Natural killer cell (primary cell): Measurements from ENCODE around the gene MAN2B2. TPM values are rescaled to one million over a fixed set of nuclear protein-coding genes. Genes with fewer than 3 reads are reported as not detected.

Source experiments
- ATAC-seq, 3 donors: fragments of 150-1000 bp in 2 of 3; fragments of 200-7000 bp in 1 of 3; cut with Tn5 transposase; 1 replicate in 1 of 3; 2 replicates in 2 of 3; pipeline ENCODE4 v1.10.0; 2021; ENCODE audit warnings: mild to moderate bottlenecking in 2 of 3, moderate library complexity in 2 of 3
- DNase-seq, 2 donors: peaks; one replicate each; pipeline versions ENCODE4 v3.0.0 to v3.0.0-alpha.2; 2013 to 2021; ENCODE audit warnings: mixed read lengths in 1 of 2
- H3K27ac ChIP-seq: one replicate; pipeline ENCODE4 v1.5.1; 2013; ENCODE audit warnings: mild to moderate bottlenecking, low read length
- H3K27me3 ChIP-seq: one replicate; pipeline ENCODE4 v1.6.1; 2013; ENCODE audit warnings: low read length; ENCODE audit not compliant: control insufficient read depth, insufficient read depth
- H3K36me3 ChIP-seq: one replicate; pipeline ENCODE4 v1.6.1; 2013; ENCODE audit warnings: low read length; ENCODE audit not compliant: control insufficient read depth, insufficient read depth
- H3K4me1 ChIP-seq: one replicate; pipeline ENCODE4 v1.6.1; 2013; ENCODE audit warnings: low read length; ENCODE audit not compliant: control insufficient read depth, insufficient read depth
- H3K4me3 ChIP-seq: one replicate; pipeline ENCODE4 v1.5.1; 2013; ENCODE audit warnings: low read length
- H3K9me3 ChIP-seq: one replicate; pipeline ENCODE4 v1.6.1; 2013; ENCODE audit warnings: low read length; ENCODE audit not compliant: control insufficient read depth, insufficient read depth
- H3K27ac Mint-ChIP-seq, 2 donors: one replicate each; pipeline ENCODE4 v1.8.0; 2022; ENCODE audit warnings: mild to moderate bottlenecking in 2 of 2, mixed read lengths in 2 of 2, moderate library complexity in 1 of 2
- H3K27me3 Mint-ChIP-seq, 2 donors: one replicate each; pipeline ENCODE4 v1.8.0; 2022; ENCODE audit warnings: low read depth in 2 of 2, mixed read lengths in 2 of 2
- H3K36me3 Mint-ChIP-seq: one replicate; pipeline ENCODE4 v1.8.0; 2022; ENCODE audit warnings: mixed read lengths
- H3K4me1 Mint-ChIP-seq, 2 donors: one replicate each; pipeline ENCODE4 v1.8.0; 2022; ENCODE audit warnings: mixed read lengths in 2 of 2
- H3K4me3 Mint-ChIP-seq: one replicate; pipeline ENCODE4 v1.8.0; 2022; ENCODE audit warnings: mild to moderate bottlenecking, moderate library complexity, mixed read lengths
- H3K9me3 Mint-ChIP-seq, 2 donors: one replicate each; pipeline ENCODE4 v1.8.0; 2022; ENCODE audit warnings: mixed read lengths in 2 of 2
- CTCF ChIP-seq: fragments of 200-600 bp; IDR thresholded peaks from one replicate; pipeline ENCODE4 v1.8.0; 2022; ENCODE audit warnings: antibody characterized with exemption
- WGBS: methylation state at CpG from one replicate; pipeline ENCODE4 v1.1.7; 2013; ENCODE audit warnings: missing lambda C conversion rate; ENCODE audit not compliant: insufficient coverage; 5-methylcytosine and 5-hydroxymethylcytosine counted together
- intact Hi-C: fragments of 100-400 bp; cut with micrococcal nuclease; formaldehyde crosslinking; loops from one replicate; pipeline ENCODE4 v1.14.2; 2022
- total RNA-seq, 4 donors: library from RNA; stranded (reverse); fragments of 120-200 nt in 1 of 4; gene quantifications; one replicate each; pipeline versions ENCODE4 v1.2.3 to v1.2.4, GENCODE V29; 2013 to 2022

Gene MAN2B2
- total RNA-seq, 3 donors from 2014 or later (not counting 1 experiment from before 2014, with no cell fraction given) = 34.5 to 47.8 (median 39.0) TPM

- intact Hi-C loops = no loop called here
- Mint-ChIP-seq H3K9me3 (no peaks in the 10 kb centered on the region), H3K4me3 (no peak overlapping the region), H3K27ac (no peak overlapping the region), H3K27me3 (no peaks in the 10 kb centered on the region), H3K36me3 (no peaks in the 10 kb centered on the region), H3K4me1 (no peaks in the 10 kb centered on the region)
- 97% methylated on average over 16 of the region's 16 CpGs for WGBS
- Histone ChIP-seq H3K27ac (no peak overlapping the region), H3K4me3 (no peak overlapping the region), H3K4me1 (no peaks in the 10 kb centered on the region), H3K36me3 (peaks cover 52% of the 10 kb centered on the region), H3K9me3 (no peaks in the 10 kb centered on the region), H3K27me3 (no peaks in the 10 kb centered on the region)
- no peak for TF ChIP-seq CTCF
- ATAC-seq = no peak
- no peak for DNase-seq
These were observed 18.0 kb downstream of the MAN2B2 start for GRCh38 chr4:6592804-6593563.

- Histone ChIP-seq H3K36me3 (peaks cover 51% of the 10 kb centered on the region), H3K27me3 (no peaks in the 10 kb centered on the region), H3K9me3 (no peaks in the 10 kb centered on the region), H3K4me1 (no peaks in the 10 kb centered on the region), H3K4me3 (no peak overlapping the region), H3K27ac (no peak overlapping the region)
- intact Hi-C loops = no loop called here
- no peak overlapping the region for H3K4me3 Mint-ChIP-seq
- H3K27ac Mint-ChIP-seq = no peak overlapping the region
- H3K4me1 Mint-ChIP-seq = no peaks in the 10 kb centered on the region
- 97% methylated on average over 22 of the region's 22 CpGs for WGBS
- ATAC-seq (no peak), DNase-seq (no peak)
- no peaks in the 10 kb centered on the region for H3K9me3 Mint-ChIP-seq
- TF ChIP-seq CTCF = no peak
- H3K27me3 Mint-ChIP-seq = no peaks in the 10 kb centered on the region
- H3K36me3 Mint-ChIP-seq = no peaks in the 10 kb centered on the region
These were observed 19.4 kb downstream of the MAN2B2 start for GRCh38 chr4:6594341-6594740.

GRCh38 chr4:6594826-6595355 lies 19.9 kb downstream of the MAN2B2 start:
- intact Hi-C loops = no loop called here

More at GRCh38 chr4:6594826-6595355, 19.9 kb downstream of the MAN2B2 start:
- H3K36me3 ChIP-seq = peaks cover 46% of the 10 kb centered on the region
- 94% methylated on average over 7 of the region's 7 CpGs for whole genome bisulfite sequencing
- ATAC-seq (no peak), DNase-seq (no peak)
- TF ChIP-seq CTCF = no peak
- H3K9me3 Mint-ChIP-seq = no peaks in the 10 kb centered on the region
- no peaks in the 10 kb centered on the region for H3K4me1 Mint-ChIP-seq
- no peaks in the 10 kb centered on the region for H3K27me3 ChIP-seq
- no peak overlapping the region for H3K27ac Mint-ChIP-seq
- H3K4me3 ChIP-seq = no peak overlapping the region
- no peak overlapping the region for H3K27ac ChIP-seq
- H3K9me3 ChIP-seq = no peaks in the 10 kb centered on the region
- H3K4me3 Mint-ChIP-seq = no peak overlapping the region
- no peaks in the 10 kb centered on the region for H3K27me3 Mint-ChIP-seq
- no peaks in the 10 kb centered on the region for H3K4me1 ChIP-seq
- H3K36me3 Mint-ChIP-seq = no peaks in the 10 kb centered on the region
